SU-DHL-6 (cell line): ENCODE results near the gene SYNC.
"Not testable (repeated sequence)": the region's sequence is repeated elsewhere in the genome, so short reads cannot be mapped to it uniquely, and the experiment has no call there.

Experiments
- H2AFZ ChIP-seq: fragments of 200-600 bp; sonication (generic); 2 replicates; pipeline ENCODE4 v1.6.1; 2014; ENCODE audit warnings: low read depth, mild to moderate bottlenecking, moderate library complexity, mixed read lengths, antibody characterized with exemption, low read length; ENCODE audit not compliant: severe bottlenecking
- H3F3A ChIP-seq: fragments of 200-600 bp; shearing (Covaris generic); 2 replicates; pipeline ENCODE4 v1.6.0; 2016; ENCODE audit warnings: antibody characterized with exemption, mild to moderate bottlenecking; ENCODE audit not compliant: insufficient read depth
- H3K27ac ChIP-seq: fragments of 200-600 bp; sonication (generic); 2 replicates; pipeline ENCODE4 v1.5.1; 2016; ENCODE audit warnings: low read depth, mild to moderate bottlenecking, low read length, moderate library complexity, mixed read lengths
- H3K27me3 ChIP-seq: fragments of 200-600 bp; sonication (generic), shearing (Covaris generic); 2 replicates; pipeline ENCODE4 v1.6.0; 2014; ENCODE audit warnings: mild to moderate bottlenecking, low read length
- H3K36me3 ChIP-seq: fragments of 200-600 bp; sonication (generic); 2 replicates; pipeline ENCODE4 v1.6.1; 2014; ENCODE audit warnings: mild to moderate bottlenecking, low read length, mixed read lengths
- H3K4me2 ChIP-seq: fragments of 300-600, 200-600 bp; shearing (Covaris generic), sonication (generic); 2 replicates; pipeline ENCODE4 v1.6.0; 2014; ENCODE audit warnings: low read length, low read depth, mild to moderate bottlenecking; ENCODE audit not compliant: poor library complexity, severe bottlenecking
- H3K4me3 ChIP-seq: fragments of 200-600 bp; sonication (generic); 2 replicates; pipeline ENCODE4 v1.5.1; 2014; ENCODE audit warnings: antibody characterized with exemption, low read length, mild to moderate bottlenecking, mixed read lengths; ENCODE audit not compliant: insufficient read depth, poor library complexity, severe bottlenecking
- H3K79me2 ChIP-seq: fragments of 200-600 bp; sonication (generic); 2 replicates; pipeline ENCODE4 v1.6.1; 2014; ENCODE audit warnings: mild to moderate bottlenecking, low read length, moderate library complexity; ENCODE audit not compliant: insufficient read depth
- H3K9ac ChIP-seq: fragments of 200-600 bp; sonication (generic); 2 replicates; pipeline ENCODE4 v1.7.0; 2014; ENCODE audit warnings: mild to moderate bottlenecking, low read length
- H3K9me2 ChIP-seq: fragments of 200-600 bp; sonication (generic); replicated peaks from 2 replicates; pipeline ENCODE4 v1.6.1; 2014; ENCODE audit warnings: low read length; ENCODE audit not compliant: insufficient read depth
- H3K9me3 ChIP-seq: fragments of 200-600 bp; sonication (generic); 2 replicates; pipeline ENCODE4 v1.6.1; 2014; ENCODE audit warnings: low read length, mixed read lengths; ENCODE audit not compliant: insufficient read depth
- H4K20me1 ChIP-seq: fragments of 200-600 bp; sonication (generic); 2 replicates; pipeline ENCODE4 v1.6.1; 2014; ENCODE audit warnings: low read depth, mild to moderate bottlenecking, antibody characterized with exemption, low read length, moderate library complexity, mixed read lengths
- EZH2phosphoT487 ChIP-seq: fragments of 200-600 bp; sonication (generic), shearing (Covaris generic); conservative IDR thresholded peaks from 2 replicates; pipeline ENCODE4 v1.6.1; 2018; ENCODE audit warnings: mild to moderate bottlenecking, antibody characterized with exemption, low read length, moderate library complexity, mixed read lengths
- TF ChIP-seq, protein P1 (sequence below): fragments of 200-600 bp; sonication (generic); IDR thresholded peaks from one replicate; pipeline ENCODE4 v1.5.1; 2017; ENCODE audit warnings: antibody characterized with exemption, mild to moderate bottlenecking, low read length, moderate library complexity; ENCODE audit not compliant: insufficient read depth, poor library complexity, severe bottlenecking

Gene SYNC

DNA sequence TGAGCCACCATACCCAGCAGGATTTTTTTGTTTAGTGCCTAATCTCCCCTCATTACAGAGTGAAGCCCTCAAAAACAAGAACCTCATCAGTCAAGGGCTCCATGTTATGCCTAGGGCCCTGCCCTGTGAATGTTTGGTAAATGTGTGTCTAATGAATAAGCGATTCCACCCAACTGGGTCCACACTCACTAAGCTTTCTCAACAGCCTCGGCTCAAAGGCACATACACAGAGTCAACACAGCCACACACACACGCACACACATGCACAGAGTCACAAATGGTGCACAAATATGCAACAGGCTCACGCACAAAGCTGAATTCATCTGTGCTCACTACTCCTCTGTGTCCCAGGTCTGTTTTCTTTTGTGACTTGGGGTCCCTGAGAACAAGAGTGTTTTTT lies 11.7 kb upstream of the SYNC start:
- Histone ChIP-seq H3K4me3 (no peak overlapping the region), H3K9me2 (no peaks in the 10 kb centered on the region), H3K9me3 (no peaks in the 10 kb centered on the region), H3K27me3 (no peaks in the 10 kb centered on the region), H3K79me2 (no peaks in the 10 kb centered on the region), H4K20me1 (no peaks in the 10 kb centered on the region), H3K27ac (no peak overlapping the region), H2AFZ (no peak overlapping the region), H3F3A (no peaks in the 10 kb centered on the region), H3K36me3 (no peaks in the 10 kb centered on the region), H3K4me2 (no peak overlapping the region), H3K9ac (no peak overlapping the region)
- TF ChIP-seq, protein P1, sequence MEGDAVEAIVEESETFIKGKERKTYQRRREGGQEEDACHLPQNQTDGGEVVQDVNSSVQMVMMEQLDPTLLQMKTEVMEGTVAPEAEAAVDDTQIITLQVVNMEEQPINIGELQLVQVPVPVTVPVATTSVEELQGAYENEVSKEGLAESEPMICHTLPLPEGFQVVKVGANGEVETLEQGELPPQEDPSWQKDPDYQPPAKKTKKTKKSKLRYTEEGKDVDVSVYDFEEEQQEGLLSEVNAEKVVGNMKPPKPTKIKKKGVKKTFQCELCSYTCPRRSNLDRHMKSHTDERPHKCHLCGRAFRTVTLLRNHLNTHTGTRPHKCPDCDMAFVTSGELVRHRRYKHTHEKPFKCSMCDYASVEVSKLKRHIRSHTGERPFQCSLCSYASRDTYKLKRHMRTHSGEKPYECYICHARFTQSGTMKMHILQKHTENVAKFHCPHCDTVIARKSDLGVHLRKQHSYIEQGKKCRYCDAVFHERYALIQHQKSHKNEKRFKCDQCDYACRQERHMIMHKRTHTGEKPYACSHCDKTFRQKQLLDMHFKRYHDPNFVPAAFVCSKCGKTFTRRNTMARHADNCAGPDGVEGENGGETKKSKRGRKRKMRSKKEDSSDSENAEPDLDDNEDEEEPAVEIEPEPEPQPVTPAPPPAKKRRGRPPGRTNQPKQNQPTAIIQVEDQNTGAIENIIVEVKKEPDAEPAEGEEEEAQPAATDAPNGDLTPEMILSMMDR, result no peak
- no peak for TF ChIP-seq EZH2phosphoT487

DNA sequence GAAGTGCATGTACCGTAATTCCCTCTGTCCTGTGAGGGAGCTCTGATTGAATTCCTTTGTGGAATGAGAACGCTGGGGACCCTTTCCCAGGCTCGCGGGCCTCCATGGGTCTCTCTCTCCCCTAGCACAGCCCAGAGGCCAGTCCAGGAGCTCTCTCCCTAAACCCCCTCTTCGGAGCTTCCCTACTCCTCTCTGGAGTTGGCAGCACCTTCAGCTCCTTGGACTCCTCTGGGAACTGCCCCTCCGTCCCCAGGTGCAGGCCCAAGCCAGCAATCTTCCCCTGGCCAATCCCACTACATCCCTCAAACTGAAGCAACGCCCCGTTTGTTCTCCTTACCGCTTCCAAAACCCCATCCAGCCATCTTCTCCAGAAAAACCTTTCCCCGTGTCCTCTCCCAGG lies 10.5 kb upstream of the SYNC start:
- Histone ChIP-seq H2AFZ (no peak overlapping the region), H3K9ac (no peak overlapping the region), H3K4me2 (no peak overlapping the region), H4K20me1 (no peaks in the 10 kb centered on the region), H3K9me2 (no peaks in the 10 kb centered on the region), H3K79me2 (no peaks in the 10 kb centered on the region), H3K4me3 (no peak overlapping the region), H3K27me3 (no peaks in the 10 kb centered on the region), H3F3A (no peaks in the 10 kb centered on the region), H3K9me3 (no peaks in the 10 kb centered on the region), H3K27ac (no peak overlapping the region), H3K36me3 (no peaks in the 10 kb centered on the region)
- TF ChIP-seq, protein P1, result no peak
- TF ChIP-seq EZH2phosphoT487, result no peak

DNA sequence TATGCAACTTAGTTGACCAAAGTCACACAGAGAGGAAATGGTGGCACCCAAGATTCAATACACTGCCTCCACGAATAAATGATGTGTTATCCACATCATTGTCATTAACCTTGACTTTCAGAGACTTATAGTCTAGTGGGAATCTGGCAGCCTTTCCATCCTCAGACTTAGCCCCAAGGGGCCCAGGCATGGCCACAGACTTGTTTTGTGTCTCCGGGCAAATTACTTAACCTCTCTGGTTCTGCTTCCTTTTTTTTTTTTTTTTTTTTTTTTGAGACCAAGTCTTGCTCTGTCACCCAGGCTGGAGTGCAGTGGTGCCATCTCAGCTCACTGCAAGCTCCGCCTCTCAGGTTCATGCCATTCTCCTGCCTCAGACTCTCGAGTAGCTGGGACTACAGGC lies 8.7 kb upstream of the SYNC start:
- H3K4me2 ChIP-seq, result not testable (repeated sequence)

DNA sequence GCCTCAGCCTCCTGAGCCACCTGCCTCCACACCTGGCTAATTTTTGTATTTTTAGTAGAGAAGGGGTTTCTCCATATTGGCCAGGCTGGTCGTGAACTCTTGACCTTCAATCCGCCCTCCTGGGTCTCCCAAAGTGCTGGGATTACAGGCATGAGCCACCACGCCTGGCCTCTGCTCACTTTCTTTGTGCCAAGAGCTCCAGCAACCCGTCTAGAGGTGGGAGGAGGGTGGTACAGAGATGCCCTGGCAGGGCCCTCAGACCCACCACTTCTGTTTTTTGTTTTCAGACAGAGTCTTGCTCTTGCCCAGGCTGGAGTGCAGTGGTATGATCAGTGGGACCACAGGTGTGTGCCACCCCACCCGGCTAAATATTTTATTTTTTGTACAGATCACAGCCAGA lies 6.9 kb upstream of the SYNC start:
- no peaks in the 10 kb centered on the region for H3K79me2 ChIP-seq
- no peaks in the 10 kb centered on the region for H3K27me3 ChIP-seq
- no peak overlapping the region for H3K27ac ChIP-seq
- no peak overlapping the region for H3K4me3 ChIP-seq
- H3K4me2 ChIP-seq, result no peak overlapping the region
- H4K20me1 ChIP-seq, result no peaks in the 10 kb centered on the region
- no peaks in the 10 kb centered on the region for H3K36me3 ChIP-seq
- H3K9ac ChIP-seq, result no peak overlapping the region
- no peaks in the 10 kb centered on the region for H3K9me3 ChIP-seq
- no peaks in the 10 kb centered on the region for H3F3A ChIP-seq
- H3K9me2 ChIP-seq, result no peaks in the 10 kb centered on the region
- H2AFZ ChIP-seq, result no peak overlapping the region
- TF ChIP-seq, protein P1, result no peak
- no peak for TF ChIP-seq EZH2phosphoT487

More for the DNA sequence above, 8.7 kb upstream of the SYNC start:
- H3K4me3 ChIP-seq, H3F3A ChIP-seq, H3K27me3 ChIP-seq, H3K9me2 ChIP-seq, H3K36me3 ChIP-seq, H2AFZ ChIP-seq, H3K9me3 ChIP-seq, H3K79me2 ChIP-seq, H3K9ac ChIP-seq, H4K20me1 ChIP-seq, H3K27ac ChIP-seq: not testable (repeated sequence)
